ENCODE measurements around the gene CYP4F12. TPM values are rescaled to one million over a fixed set of nuclear protein-coding genes. Genes with fewer than 3 reads are reported as not detected.
A peak's percentile ranks its signal among the peaks of the same experiment; 100 is the strongest.

CYP4F12 gene
- total and polyA plus RNA-seq, 4 donors = 0.85 to 4.2 (median 3.1) TPM

- TF ChIP-seq CTCF (IDR thresholded peaks at IDR 0.05; ENCODE audit: control extremely low read depth, extremely low read depth) = no peak
- H3K27ac ChIP-seq (ENCODE audit: low read depth in 1 of 2, low read length in 1 of 2) = no peak overlapping the region
- no peaks in the 10 kb centered on the region for H3K27me3 ChIP-seq (ENCODE audit: control insufficient read depth in 3 of 3, insufficient read depth in 3 of 3, low read length in 2 of 3)
- peaks cover 0 to 18% (median 6%) of the 10 kb centered on the region in 5 donors for H3K4me1 ChIP-seq (ENCODE audit: control insufficient read depth in 5 of 5, insufficient read depth in 5 of 5, low read length in 5 of 5)
- no peak for DNase-seq
- H3K4me3 ChIP-seq = no peak overlapping the region
- H3K9ac ChIP-seq (ENCODE audit: insufficient read depth in 1 of 2, low read length in 2 of 2) = no peak overlapping the region
- no peaks in the 10 kb centered on the region for H3K36me3 ChIP-seq (ENCODE audit: control insufficient read depth in 4 of 4, insufficient read depth in 4 of 4, low read length in 4 of 4)
- 50 to 62% methylated on average over 4 of the region's 4 CpGs for WGBS, 2 donors
- H3K9me3 ChIP-seq (ENCODE audit: control insufficient read depth in 4 of 4, insufficient read depth in 3 of 4, low read length in 3 of 4) = peaks cover 0 to 2% (median 0%) of the 10 kb centered on the region in 4 donors
- ATAC-seq (ENCODE audit: insufficient read depth, low FRiP score) = no peak
Observed at GRCh38 chr19:15701757-15702533, 29.1 kb downstream of the CYP4F12 start.

GRCh38 chr19:15702534-15702930 is 29.6 kb downstream of the CYP4F12 start:
- Histone ChIP-seq H3K9ac (ENCODE audit: insufficient read depth in 1 of 2, low read length in 2 of 2) (no peak overlapping the region), H3K4me3 (no peak overlapping the region)
- WGBS, 2 donors = 3 to 5% methylated on average over 7 of the region's 7 CpGs

GRCh38 chr19:15714638-15715037 is 41.8 kb downstream of the CYP4F12 start:
- DNase-seq = no peak
- H3K4me1 ChIP-seq (ENCODE audit: control insufficient read depth in 5 of 5, insufficient read depth in 5 of 5, low read length in 5 of 5) = no peaks in the 10 kb centered on the region
- H3K4me3 ChIP-seq = no peak overlapping the region
- H3K9ac ChIP-seq (ENCODE audit: insufficient read depth in 1 of 2, low read length in 2 of 2) = no peak overlapping the region
- TF ChIP-seq CTCF (IDR thresholded peaks at IDR 0.05; ENCODE audit: control extremely low read depth, extremely low read depth) = no peak
- H3K9me3 ChIP-seq (ENCODE audit: control insufficient read depth in 4 of 4, insufficient read depth in 3 of 4, low read length in 3 of 4) = peaks cover 0 to 6% (median 0%) of the 10 kb centered on the region in 4 donors
- no peaks in the 10 kb centered on the region for H3K36me3 ChIP-seq (ENCODE audit: control insufficient read depth in 4 of 4, insufficient read depth in 4 of 4, low read length in 4 of 4)
- H3K27ac ChIP-seq (ENCODE audit: low read depth in 1 of 2, low read length in 1 of 2) = no peak overlapping the region
- no peaks in the 10 kb centered on the region for H3K27me3 ChIP-seq (ENCODE audit: control insufficient read depth in 3 of 3, insufficient read depth in 3 of 3, low read length in 2 of 3)
- WGBS, 2 donors = 65 to 73% methylated on average over 3 of the region's 3 CpGs
- no peak for ATAC-seq (ENCODE audit: insufficient read depth, low FRiP score)

More at GRCh38 chr19:15702534-15702930, 29.6 kb downstream of the CYP4F12 start:
- DNase-seq (peak; percentile 90 to 94 (median 92)), ATAC-seq (ENCODE audit: insufficient read depth, low FRiP score) (no peak)
- Histone ChIP-seq H3K9me3 (ENCODE audit: control insufficient read depth in 4 of 4, insufficient read depth in 3 of 4, low read length in 3 of 4) (peaks cover 0 to 2% (median 0%) of the 10 kb centered on the region in 4 donors), H3K27me3 (ENCODE audit: control insufficient read depth in 3 of 3, insufficient read depth in 3 of 3, low read length in 2 of 3) (no peaks in the 10 kb centered on the region), H3K27ac (ENCODE audit: low read depth in 1 of 2, low read length in 1 of 2) (no peak overlapping the region), H3K36me3 (ENCODE audit: control insufficient read depth in 4 of 4, insufficient read depth in 4 of 4, low read length in 4 of 4) (no peaks in the 10 kb centered on the region), H3K4me1 (ENCODE audit: control insufficient read depth in 5 of 5, insufficient read depth in 5 of 5, low read length in 5 of 5) (peaks cover 0 to 18% (median 6%) of the 10 kb centered on the region in 5 donors)
- TF ChIP-seq CTCF (IDR thresholded peaks at IDR 0.05; ENCODE audit: control extremely low read depth, extremely low read depth) = no peak

Measured in lung (tissue), 12 donors.